ENCODE measurements around the gene EIF4E. TPM values are rescaled to one million over a fixed set of nuclear protein-coding genes. Genes with fewer than 3 reads are reported as not detected.

Gene EIF4E
- total and polyA plus RNA-seq, 2 of the 4 experiments (the other 2 are of a cell fraction): 80.4 to 113 TPM

DNA sequence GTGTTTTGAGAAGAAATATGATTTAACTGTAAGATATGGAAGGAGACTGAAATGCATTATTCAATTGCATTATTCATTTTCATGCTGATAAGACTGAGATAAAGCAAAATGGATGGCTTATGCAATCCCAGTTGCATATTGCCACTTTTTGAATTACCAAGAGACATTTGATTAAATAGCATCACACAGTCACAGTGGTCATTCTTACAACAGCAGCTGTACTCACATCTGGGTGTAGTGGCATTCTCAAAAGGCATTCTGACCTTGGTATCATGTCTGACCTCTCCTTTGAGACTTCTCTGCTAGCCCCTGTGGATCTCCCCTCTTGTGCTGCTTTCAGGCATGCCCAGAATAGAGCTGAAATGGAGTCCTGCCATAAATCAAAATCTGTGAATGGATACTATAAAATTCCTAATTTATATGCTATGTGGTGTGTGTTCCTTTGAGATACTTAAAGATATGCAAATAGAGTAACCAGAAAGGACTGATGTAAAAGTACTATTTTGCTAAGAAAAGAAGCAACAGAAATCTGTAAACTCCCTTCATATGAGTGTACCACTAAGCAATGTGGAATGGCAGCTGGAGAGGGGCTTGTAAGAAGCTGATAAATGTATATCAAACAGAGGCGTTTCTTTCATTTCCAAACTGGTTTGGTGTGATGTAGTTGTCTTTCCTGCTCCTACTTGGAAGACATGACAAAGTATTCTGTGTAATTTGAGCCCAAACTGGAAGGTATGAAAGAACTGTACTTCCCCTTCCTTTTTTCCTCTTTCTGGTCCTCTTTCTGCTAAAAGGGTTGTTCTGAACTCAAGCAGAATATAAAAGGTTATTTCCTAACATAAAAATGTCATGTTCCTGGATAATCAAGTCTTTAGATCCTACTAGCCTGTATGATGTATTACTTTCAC is 41.2 kb upstream of the EIF4E start:
- Histone ChIP-seq H3K36me3 (ENCODE audit: control insufficient read depth, insufficient read depth, low read length) (no peaks in the 10 kb centered on the region), H3K23ac (ENCODE audit: low read depth, low read length) (no peak overlapping the region), H4K5ac (ENCODE audit: low read depth, low read length) (no peak overlapping the region), H3K18ac (ENCODE audit: low read depth, low read length) (no peak overlapping the region), H2BK120ac (ENCODE audit: low read depth, low read length) (no peak overlapping the region), H2AFZ (replicated peaks; ENCODE audit: low read length, poor library complexity) (no peak overlapping the region), H3K4ac (ENCODE audit: low read depth, low read length) (no peak overlapping the region), H3K9me1 (ENCODE audit: insufficient read depth, low read length) (no peaks in the 10 kb centered on the region), H3K79me1 (ENCODE audit: low read depth in 1 of 2, low read length in 2 of 2) (no peaks in the 10 kb centered on the region), H3K27ac (ENCODE audit: insufficient read depth, low read length) (no peak overlapping the region), H4K91ac (ENCODE audit: insufficient read depth, low read depth, low read length) (no peak overlapping the region), H4K8ac (ENCODE audit: low read depth in 2 of 2, low read length in 2 of 2) (0 out of 4 replicates have a peak overlapping the region, but pooled peaks of 1 of the 2 experiments have one; percentile 19), H3K4me2 (ENCODE audit: low read depth, low read length) (no peak overlapping the region), H3K56ac (ENCODE audit: extremely low read depth, insufficient read depth, low read length) (no peak overlapping the region), H3K9me3 (ENCODE audit: control insufficient read depth, insufficient read depth, low read length) (no peaks in the 10 kb centered on the region), H3K4me3 (ENCODE audit: insufficient read depth, low read depth, low read length) (no peak overlapping the region), H2AK9ac (replicated peaks; ENCODE audit: low read depth, low read length, poor library complexity) (no peak overlapping the region), H2AK5ac (ENCODE audit: low read depth, low read length) (no peak overlapping the region), H3K9ac (ENCODE audit: low read depth, low read length) (no peak overlapping the region), H2BK20ac (ENCODE audit: low read depth, low read length) (no peak overlapping the region), H3K4me1 (ENCODE audit: control insufficient read depth, insufficient read depth, low read length) (no peaks in the 10 kb centered on the region), H3K14ac (replicated peaks; ENCODE audit: low read depth, low read length) (no peak overlapping the region; the same call in 1 of the 2 replicates), H3K27me3 (ENCODE audit: control insufficient read depth, insufficient read depth, low read length) (no peaks in the 10 kb centered on the region; the same call in 1 of the 2 replicates), H4K20me1 (ENCODE audit: insufficient read depth, low read length) (no peaks in the 10 kb centered on the region), H2BK5ac (ENCODE audit: low read depth, low read length, poor library complexity, severe bottlenecking) (no peak overlapping the region), H2BK15ac (ENCODE audit: low read depth, low read length) (no peak overlapping the region)
- WGBS, 2 experiments (ENCODE audit: extremely low coverage in 2 of 2, insufficient read length in 1 of 2): no CpG with 5 or more reads among the region's 1 CpG
- POLR2A ChIA-PET (ENCODE audit: unreplicated experiment): no interaction called here
- dilution Hi-C loops (cut with HindIII; ENCODE audit: low sequenced_read_pairs, unreplicated experiment): no loop called here
- peak; percentile 5 for DNase-seq
- 0 out of 2 replicates have a peak, but pooled peaks have one; percentile 32 for ATAC-seq (ENCODE audit: low read depth)
- CTCF ChIA-PET: no interaction called here
- no TSS peak for BruUV-seq (replicated peaks)
- intact Hi-C loops (cut with micrococcal nuclease): no loop called here
- in situ Hi-C loops (cut with MboI; ENCODE audit: low sequenced_read_pairs): no loop called here
- TF ChIP-seq FOS (IDR thresholded peaks at IDR 0.05; ENCODE audit: low read depth, low read length): no peak
- TF ChIP-seq BHLHE40 (IDR thresholded peaks at IDR 0.05; ENCODE audit: low read depth, low read length): no peak
- TF ChIP-seq ELK1 (IDR thresholded peaks at IDR 0.05; ENCODE audit: borderline replicate concordance, low read depth, low read length): no peak
- TF ChIP-seq USF2 (IDR thresholded peaks at IDR 0.05; ENCODE audit: low read depth, low read length): no peak
- no peak for TF ChIP-seq RAD21 (IDR thresholded peaks at IDR 0.05; ENCODE audit: low read length)
- TF ChIP-seq MAFK (IDR thresholded peaks at IDR 0.05; ENCODE audit: low read depth, low read length): no peak
- no peak for TF ChIP-seq MAZ (IDR thresholded peaks at IDR 0.05; ENCODE audit: borderline replicate concordance, low read depth, low read length)
- no peak for TF ChIP-seq CHD1 (IDR thresholded peaks at IDR 0.05; ENCODE audit: low read depth, low read length)
- no peak for TF ChIP-seq RCOR1 (IDR thresholded peaks at IDR 0.05; ENCODE audit: insufficient replicate concordance, low read length)
- TF ChIP-seq MXI1 (IDR thresholded peaks at IDR 0.05; ENCODE audit: borderline replicate concordance, low read depth, low read length): no peak
- TF ChIP-seq, protein P1, sequence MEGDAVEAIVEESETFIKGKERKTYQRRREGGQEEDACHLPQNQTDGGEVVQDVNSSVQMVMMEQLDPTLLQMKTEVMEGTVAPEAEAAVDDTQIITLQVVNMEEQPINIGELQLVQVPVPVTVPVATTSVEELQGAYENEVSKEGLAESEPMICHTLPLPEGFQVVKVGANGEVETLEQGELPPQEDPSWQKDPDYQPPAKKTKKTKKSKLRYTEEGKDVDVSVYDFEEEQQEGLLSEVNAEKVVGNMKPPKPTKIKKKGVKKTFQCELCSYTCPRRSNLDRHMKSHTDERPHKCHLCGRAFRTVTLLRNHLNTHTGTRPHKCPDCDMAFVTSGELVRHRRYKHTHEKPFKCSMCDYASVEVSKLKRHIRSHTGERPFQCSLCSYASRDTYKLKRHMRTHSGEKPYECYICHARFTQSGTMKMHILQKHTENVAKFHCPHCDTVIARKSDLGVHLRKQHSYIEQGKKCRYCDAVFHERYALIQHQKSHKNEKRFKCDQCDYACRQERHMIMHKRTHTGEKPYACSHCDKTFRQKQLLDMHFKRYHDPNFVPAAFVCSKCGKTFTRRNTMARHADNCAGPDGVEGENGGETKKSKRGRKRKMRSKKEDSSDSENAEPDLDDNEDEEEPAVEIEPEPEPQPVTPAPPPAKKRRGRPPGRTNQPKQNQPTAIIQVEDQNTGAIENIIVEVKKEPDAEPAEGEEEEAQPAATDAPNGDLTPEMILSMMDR (conservative IDR thresholded peaks at IDR 0.05; ENCODE audit: low read depth, low read length): no peak
- no peak for TF ChIP-seq POLR2A (IDR thresholded peaks at IDR 0.05; ENCODE audit: low read depth, low read length)
- no peak for TF ChIP-seq RFX5 (IDR thresholded peaks at IDR 0.05; ENCODE audit: low read depth, low read length)
- TF ChIP-seq SMC3 (IDR thresholded peaks at IDR 0.05; ENCODE audit: low read depth, low read length): no peak
- no peak for TF ChIP-seq NFE2L2 (IDR thresholded peaks at IDR 0.05; ENCODE audit: low read depth, low read length)

Measured in IMR-90 (cell line).